Stimulated activated CD4-positive, alpha-beta T cell treated with anti-CD3 and anti-CD28 coated beads, Interleukin-4, amount 100 ng/mL, for 24 hours (primary cell): ENCODE measurements around the gene XPNPEP1.
"Not testable (repeated sequence)": the region's sequence is repeated elsewhere in the genome, so short reads cannot be mapped to it uniquely, and the experiment has no call there.

ENCODE experiments used
- DNase-seq: peaks from one replicate; pipeline ENCODE4 v3.0.0-alpha.2; 2020

XPNPEP1 gene

DNA sequence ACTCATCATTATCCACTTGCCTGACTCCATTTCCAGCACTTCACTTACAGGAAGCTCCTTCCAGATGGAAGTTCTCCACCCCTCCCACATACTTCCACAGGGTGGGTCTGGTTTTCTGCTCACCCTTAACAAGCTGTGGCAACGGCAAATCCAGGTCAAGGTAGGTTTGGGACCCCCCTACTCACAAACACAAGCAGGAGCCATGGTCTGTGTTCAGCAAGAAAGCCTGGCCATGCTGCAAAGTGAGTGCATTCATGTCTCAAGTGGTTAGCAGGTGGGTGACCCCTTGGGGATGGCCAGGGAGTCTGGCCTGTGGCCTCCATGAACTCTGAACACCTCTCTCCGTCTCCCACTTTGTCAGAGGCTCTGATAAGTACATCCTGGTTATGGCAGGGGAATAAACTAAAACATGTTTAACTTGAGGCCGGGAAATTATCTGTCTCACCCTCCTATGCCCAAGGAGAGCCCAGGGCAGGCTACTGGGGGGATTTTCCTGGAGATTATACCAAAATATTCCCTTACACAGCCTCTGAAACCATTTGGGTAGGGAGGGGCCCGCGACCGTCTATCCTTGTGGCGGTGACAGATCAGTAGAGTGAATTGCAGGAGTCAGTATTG is 844 bp downstream of the XPNPEP1 start:
- DNase-seq: no peak

DNA sequence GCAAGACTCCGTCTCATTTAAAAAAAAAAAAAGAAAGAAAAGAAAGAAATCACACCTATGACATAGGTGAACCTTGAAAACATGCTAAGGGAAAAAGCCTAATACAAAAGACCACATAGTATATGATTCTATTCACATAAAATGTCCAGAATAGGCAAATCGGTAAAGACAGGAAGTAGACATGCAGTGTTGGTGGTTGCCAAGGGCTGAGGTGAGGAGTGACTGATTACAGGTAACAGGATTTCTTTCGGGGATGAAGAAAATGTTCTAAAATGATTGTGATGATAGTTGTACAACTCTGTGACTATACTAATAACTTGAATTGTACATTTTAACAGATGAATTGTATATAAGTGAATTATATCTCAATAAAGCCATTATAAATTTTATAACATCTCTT is 3.3 kb downstream of the XPNPEP1 start:
- DNase-seq: no peak

DNA sequence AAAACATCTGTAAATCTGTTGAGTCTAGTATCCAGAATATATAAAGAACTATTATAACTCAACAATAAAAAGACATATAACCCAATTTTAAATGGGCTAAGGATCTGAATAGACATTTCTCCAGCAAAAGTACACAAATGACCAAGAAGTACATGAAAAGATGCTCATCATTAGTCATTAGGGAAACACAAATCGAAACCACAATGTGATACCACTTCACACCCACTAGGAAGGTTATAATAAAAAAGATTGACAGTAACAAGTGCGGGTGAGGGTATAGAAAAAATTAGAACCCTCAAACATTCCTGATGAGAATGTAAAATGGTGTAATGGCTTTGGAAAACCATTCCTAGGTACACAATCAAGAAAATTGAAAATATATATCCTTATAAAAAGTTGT is 4.1 kb downstream of the XPNPEP1 start:
- DNase-seq: no peak

DNA sequence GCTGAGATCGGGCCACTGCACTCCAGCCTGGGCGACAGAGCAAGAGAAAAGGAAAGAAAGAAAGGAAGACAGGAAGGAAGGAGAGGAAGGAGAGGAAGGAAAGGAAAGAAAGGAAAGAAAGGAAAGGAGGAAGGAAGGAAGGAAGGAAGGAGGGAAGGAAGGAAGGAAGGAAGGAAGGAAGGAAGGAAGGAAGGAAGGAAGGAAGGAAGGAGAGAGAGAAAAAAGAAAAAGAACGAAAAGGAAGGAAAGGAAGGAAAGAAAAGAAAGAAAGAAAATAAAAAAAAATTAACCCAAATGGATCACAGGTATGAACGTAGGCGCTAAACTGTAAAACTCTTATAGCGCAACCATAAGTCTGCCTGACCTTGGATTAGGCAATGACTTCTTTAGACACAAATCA is 4.6 kb downstream of the XPNPEP1 start:
- DNase-seq: not testable (repeated sequence)

DNA sequence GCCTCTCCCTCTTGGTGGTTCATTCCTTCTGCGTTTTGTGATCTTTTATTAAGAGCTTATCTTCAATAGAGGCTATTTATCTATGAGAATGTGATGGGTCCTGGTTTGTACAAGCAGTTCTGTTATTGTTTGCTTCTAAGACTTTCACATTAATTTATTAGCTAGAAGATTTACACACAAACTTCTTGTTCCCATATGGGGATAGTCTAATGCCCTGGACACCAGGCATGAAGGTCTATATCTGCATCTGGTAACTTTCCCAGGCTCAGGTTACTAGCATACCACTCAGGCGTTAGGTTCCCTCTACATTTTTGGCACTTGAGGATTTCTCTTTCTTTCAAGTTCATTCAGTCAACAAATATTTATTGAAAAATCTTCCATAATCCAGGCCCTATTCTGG is 7.7 kb downstream of the XPNPEP1 start:
- no peak for DNase-seq

DNA sequence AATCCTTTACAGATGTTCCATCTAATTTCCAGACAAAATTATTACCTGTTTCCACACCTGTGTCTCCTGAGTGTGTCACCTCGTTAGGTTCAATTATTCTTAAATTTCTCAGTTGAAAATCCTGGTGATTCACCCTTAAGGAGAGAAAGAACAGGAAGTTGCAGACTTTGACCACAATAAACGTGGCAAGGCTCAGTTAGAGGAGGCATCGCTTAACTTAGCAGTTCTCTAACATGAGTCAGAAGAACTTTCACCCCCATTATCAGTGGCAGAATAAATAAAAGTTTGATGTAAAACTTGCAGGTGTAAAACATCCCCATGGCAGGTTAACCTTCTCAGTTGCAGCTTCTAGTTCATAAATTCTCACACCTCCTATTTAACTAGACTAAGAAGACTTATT is 8.3 kb downstream of the XPNPEP1 start:
- DNase-seq: peak; percentile 56

DNA sequence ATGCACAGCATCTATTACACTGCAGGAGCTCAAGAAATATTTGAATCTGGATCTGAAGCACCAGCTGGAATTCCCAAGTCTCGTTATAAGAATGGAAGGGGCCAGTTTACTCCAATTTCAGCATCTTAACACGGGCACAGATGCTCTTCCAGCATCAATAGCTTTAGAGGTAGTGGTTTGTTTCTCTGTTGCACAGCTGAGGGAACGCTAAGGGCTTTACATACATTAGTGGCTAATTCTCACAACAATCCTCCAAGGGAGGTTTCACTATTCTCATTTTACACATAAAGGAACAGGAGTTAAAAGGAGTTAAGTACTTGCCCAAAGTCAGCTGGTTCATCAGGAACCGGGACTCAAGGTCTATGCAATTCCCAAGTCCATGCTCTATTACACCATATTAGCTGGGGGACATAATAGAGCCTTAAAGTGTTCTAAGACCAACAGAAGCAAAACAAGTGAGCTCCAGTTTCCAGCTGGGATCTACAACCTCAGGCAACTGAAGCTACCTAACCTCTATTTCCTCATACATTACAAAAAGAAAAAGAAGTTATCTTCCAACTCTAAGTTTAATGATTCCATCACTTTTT is 9.9 kb downstream of the XPNPEP1 start:
- no peak for DNase-seq

DNA sequence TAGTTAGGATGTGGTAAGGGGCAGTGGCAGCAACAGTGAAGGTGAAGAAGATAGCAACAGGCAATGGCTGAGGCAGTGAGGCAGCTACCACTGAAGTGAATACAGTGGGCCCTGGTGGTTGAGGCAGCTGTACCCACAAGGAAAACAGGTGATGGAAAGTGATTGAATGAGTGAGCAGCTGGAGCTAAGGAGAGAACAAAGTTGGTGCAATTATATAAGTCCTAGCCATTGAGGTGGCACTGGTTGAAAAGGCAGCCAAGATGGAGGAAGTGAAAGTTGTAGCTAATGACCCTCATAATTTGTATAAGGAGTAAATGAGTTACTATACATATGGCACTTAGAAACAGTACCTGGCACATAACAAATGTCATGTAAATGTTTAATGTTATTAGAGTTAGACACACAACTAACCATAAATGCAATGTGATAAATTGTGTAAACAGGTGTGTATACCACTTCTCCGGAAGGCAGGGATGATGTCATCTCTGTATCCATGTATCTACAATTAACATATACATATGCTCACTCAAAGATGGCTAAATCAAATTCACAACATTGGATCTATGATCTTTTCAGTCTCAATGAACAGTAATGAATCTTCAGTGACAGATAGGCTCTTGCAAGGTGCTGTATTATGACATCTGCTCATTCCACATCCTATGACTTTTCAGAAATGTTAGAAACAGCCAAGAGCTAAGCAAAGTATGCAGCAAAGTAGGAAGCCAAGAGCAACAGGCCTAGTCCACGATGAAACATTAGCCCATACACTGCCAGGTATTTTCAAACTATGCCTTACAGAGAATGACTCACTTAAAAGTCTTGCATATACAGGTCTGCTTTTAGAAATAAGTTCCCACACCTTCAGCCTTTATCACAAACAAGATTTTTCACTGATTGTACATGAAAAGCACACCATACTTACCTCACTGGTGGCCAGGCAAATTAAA is 10.7 kb downstream of the XPNPEP1 start:
- no peak for DNase-seq

DNA sequence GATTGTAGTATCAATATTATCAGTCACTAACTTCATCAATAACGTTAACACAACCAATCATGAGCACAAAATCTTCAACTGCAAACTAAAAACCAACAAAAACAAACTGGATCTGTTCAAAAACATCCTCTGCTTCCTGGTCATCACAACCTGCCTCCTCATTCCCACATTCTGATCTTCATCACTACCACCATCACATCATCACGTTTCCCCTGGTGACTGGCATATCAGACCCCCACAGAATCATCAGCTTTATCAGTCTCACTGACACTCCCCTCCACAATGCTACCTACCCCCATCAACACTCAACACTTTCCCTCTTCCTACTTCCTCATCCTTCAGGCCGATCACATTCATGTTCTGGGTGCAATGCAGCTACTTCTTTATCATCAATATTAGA is 11.4 kb downstream of the XPNPEP1 start:
- no peak for DNase-seq

DNA sequence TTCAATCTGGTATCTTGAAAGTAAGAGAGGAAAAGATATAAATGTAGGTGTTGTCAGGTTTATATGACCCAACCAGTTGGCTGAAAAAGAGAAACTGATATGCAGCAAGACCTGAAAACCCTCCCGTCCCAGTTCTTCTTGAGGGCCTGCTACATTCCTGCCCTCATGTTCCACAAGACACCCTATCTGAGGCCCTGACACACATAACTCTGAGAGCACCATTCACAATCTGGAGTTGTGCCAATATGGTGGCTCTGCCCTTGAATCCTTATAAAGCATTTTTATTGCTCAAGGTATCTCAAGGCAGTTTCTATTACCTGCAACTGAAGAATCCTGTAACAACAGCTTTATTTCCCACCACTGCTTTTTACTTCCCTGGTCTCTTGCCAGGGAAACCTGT is 17.0 kb downstream of the XPNPEP1 start:
- DNase-seq: no peak

DNA sequence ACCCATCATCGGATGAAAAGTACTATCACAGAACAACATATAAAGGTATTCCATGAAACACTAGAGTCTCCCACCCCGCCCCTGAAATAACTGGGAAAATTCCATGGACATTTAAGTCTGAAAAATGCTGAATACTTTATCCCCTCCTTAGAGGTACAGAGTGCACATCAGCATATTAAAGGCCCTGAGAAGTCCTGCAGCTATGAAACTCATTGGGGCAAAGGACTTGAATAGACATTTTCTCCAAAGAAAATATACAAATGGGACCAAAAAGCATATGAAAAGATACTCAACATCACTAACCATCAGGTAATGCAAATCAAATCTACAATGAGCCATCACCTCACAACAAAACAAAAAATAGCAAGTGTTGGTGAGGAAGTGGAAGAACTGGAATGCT is 18.9 kb downstream of the XPNPEP1 start:
- no peak for DNase-seq

DNA sequence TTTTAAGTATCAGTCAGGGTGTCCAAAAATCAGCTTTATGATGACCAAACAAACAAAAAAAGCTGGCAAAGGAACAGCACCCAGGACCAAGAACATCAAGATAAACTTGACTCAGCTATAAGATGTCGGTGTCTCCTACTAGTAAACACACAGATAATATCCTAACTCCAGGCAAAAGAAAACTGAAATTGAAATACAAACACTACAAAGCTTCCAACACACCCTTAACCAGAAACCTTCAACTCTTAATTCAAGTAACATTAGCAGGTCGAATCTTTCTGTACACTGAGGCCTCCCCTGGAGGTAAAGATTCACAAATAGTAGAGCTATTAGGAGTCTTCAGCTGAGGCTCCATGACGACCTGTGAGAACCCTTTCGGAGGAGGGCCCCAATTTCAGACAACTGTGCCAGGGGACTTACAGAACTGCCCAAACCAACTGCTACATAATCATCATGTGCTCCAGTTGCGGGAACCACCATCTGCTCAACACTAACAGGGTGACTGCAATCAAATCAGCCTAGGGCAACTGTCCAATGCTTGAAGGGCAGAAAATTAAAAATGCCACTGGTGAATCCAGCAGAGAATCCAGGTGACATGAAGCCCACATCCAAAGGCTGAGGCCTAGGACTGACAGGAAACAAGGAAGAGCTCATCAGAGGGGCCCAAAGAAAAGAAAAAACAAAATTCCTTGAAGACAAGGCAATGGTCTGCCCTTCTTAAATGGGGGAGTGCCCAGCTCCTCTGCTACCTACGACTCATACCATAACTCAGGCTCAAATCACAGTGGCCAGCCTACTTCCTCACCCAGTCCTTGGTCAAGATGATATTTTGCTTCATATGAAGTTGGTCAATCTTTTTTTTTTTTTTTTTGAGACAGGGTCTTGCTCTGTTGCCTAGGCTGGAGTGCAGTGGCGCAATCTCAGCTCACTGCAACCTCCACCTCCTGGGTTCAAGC is 20.0 kb downstream of the XPNPEP1 start:
- no peak for DNase-seq

DNA sequence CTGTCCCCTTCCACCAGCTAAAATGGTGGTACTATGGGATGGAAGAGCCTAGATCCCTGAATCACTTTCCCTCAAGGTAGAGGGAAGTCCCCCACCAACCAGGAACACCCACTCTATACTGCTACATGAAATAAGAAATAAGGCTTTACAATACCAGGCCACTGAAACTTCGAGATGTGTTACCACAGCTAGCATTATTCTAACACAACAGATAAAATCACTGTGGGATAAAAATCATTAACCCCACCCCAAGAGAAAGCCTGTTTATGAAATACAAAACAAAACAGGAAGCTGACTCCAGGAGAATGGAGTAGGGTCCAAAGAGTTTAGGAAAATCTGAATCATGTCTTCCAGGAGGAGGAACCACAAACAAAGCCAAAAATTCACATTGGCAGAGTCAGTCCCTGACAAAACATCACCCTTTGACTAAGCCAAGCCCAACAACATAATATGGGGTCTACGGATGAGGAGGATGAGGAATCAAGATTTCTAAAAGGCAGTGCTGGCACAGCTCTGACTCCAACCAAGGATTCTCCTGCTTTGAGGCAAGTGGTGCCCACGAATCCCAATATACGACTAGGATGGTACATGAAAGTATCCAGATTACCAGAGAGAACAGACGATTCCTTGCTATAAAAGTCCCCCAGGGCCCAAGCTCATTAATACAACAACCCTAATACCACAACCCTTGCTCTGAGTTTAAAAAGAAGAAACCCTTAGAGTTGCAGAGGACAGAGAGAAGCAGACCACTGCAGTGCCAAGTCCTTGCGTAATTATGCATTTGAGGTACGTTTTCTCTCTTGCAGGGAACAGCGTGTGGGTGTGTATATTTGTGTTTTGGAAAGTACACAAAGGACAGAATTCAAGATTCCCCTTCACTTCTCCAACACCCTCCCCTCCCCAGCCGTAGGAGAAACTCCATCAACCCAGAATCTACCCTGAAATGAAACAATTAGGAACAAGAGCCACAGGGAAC is 23.7 kb downstream of the XPNPEP1 start:
- no peak for DNase-seq

DNA sequence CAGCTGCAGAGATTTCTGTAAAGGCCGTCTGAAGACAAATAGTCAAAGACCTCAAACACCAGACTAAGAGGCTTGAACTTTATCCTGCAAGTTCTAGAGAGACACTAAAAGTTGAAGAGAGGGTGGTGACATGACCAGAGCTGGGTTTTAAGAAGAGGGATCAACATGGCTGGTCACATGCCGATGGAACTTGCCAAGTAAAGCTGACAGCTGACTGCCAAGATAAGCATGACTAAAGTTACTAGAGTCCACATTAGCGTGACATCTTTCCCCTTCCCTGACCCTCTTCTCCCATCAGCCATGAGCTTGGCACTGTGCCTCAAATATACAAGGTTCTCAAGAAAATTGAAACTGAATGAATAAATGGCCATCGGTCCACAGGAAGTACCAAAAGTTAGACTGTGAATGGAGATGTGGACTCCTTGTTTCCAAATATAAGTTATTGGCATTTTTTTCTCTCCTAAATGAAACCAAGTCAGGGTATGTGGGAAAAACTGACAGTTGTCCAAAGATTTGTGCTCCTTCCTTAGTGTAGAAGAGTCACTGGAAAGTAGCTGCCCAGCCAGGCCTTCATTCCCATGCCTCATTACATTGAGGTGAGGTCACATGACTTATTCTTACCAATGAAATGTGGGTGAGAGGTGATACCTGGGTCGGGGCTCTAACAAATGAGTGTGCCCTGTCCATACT is 24.5 kb downstream of the XPNPEP1 start:
- DNase-seq: no peak

DNA sequence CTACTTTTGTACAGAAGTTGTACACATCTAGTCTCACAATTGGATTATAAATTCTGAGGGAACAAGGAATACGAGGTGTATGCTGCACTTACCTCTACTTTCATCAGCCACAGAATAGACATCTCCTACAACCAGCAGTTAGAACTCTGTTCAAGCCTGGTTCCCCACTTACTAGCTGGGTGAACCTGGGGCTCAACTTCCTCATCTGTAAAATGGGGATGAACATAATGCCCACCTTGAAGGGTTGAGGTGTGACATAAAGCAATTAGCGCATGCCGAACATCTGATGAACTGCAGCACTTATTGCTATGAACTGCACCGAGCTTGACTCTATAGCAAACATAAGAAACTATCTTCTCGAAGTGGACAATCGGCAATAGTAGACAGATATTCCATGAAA is 25.3 kb downstream of the XPNPEP1 start:
- DNase-seq: no peak

DNA sequence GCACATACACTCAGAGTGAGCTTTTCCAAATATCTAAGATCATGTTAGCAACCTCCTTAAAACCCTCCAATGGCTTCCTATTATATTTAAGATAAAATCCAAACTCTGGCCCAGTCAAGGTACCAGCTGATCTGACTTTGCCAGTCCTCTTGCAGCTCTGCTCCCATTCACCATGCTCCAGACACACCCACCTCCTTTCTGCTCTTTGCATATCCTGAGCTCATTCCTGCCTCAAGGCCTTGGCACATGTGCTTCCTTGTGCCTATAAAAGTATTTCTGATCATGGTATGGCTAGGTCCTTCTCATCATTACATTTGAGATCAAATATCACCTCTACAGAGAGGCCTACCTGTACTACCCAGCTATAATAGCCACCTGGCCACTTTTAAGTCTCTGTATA is 27.5 kb downstream of the XPNPEP1 start:
- DNase-seq: no peak

DNA sequence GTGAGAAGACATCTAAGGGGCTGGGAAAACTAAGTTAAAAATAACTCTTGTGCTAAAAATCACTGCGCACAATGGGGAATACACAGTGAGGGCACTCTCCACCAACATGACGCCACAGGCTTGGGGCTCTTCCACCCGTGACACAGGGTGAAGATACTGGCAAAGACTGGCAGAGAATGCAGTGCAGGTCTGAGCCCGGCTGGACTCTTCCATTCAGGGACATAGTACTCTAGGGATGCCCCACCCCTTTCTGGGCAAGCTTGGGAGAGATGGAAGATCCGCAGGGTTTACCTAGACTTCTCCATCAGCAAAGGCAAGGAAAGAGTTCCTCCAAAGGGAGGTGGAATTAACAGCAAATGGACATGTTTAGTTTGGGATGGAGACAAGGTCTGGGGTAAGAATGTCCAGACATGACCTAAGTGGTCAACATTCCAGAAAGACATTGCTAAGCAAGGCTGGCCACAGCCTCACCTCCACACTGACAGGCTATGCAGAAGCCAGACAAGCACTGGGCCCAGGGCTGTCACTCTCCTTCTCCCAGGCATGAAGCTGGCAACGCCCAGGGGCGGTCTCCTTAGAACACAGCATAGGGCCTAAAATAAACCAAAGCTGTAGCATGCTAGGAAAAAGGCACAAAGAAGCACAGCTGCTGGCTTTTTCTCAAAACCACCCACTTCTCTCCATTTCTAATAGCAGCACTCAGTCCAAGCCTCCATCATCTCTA is 28.1 kb downstream of the XPNPEP1 start:
- no peak for DNase-seq

DNA sequence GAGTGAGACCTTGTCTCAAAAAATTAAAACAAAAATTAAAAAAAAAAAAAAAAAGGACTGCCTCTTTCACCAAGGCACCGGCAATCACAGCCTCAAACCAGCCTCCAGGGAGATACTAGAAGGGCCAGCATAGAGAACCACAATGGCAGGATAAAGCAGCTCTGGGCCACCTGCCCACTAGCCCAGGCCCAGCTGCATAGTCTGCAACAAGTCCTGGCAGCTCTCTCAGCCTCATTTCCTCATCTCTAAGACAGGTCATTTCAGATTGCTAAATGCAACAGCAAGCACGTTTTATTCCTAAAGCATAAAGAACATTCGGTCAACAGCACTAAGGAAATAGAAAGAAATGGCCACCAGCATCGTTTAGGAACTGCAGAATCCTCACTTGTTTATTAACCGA is 28.8 kb downstream of the XPNPEP1 start:
- no peak for DNase-seq

DNA sequence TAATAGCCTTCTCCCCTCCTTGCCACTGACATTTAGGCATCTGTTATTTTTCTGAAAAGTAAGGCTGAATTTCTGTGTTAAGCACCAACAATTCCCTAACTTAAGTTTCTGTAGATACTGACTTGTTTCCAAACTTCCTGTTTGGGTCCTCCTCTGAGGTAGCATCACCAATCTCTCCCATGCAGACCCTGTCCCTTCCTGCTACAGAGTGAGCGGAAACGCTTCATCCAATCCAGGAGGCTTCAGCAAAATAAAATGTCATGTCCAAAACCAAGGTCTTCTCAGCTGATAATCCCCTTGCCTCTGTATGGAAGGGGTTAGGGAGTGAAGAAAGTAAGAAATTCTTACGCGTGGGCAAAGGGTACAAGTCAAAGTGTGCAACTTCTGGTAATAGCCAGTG is 29.9 kb downstream of the XPNPEP1 start:
- no peak for DNase-seq

DNA sequence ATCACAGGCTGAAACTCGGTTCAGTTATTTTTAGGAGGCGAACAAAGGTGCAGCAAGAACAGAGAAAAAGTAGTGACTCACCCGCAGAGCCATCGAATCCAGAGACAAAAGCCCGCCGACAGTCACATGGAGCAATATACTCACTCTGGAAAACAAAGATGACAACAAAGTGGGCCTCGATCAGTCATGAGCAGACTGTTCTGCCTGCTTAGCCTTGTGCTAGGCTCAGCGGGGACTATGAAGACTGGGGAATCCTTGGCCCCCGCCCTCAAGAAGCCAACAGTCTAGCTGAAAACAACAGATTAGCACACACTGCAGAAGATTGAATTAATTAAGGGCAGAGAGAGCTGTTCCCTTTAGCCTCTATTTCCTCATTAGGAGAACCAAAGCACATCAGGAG is 30.4 kb downstream of the XPNPEP1 start:
- DNase-seq: no peak
